IMR-90 (cell line): ENCODE measurements around the gene CHRM5. TPM values are rescaled to one million over a fixed set of nuclear protein-coding genes. Genes with fewer than 3 reads are reported as not detected.
A peak's percentile ranks its signal among the peaks of the same experiment; 100 is the strongest.

ENCODE experiments used
- ATAC-seq: fragments of 200-7000 bp; cut with Tn5 transposase; 2 replicates; pipeline ENCODE4 v1.9.1; 2020; ENCODE audit warnings: low read depth, mild to moderate bottlenecking, moderate library complexity
- BruUV-seq: library from RNA; stranded (reverse); fragments of 400-500 nt; replicated peaks from 2 replicates; lab custom pipeline; 2021; lab: Mats Ljungman, UMichigan
- CTCF ChIA-PET: fragments of 300-600 bp; formaldehyde crosslinking; extraction: SDS; loops from one replicate; lab custom pipeline; 2021; ENCODE audit warnings: antibody characterized with exemption; lab: Yijun Ruan, JAX
- POLR2A ChIA-PET: fragments of 300-600 bp; sonication (Branson Sonifier 250); formaldehyde crosslinking; loops from one replicate; lab custom pipeline; 2022; ENCODE audit warnings: antibody characterized with exemption; ENCODE audit not compliant: unreplicated experiment; lab: Charles Lee
- DNase-seq: peaks from one replicate; pipeline ENCODE4 v3.0.0; 2013
- H2AFZ ChIP-seq: replicated peaks from 2 replicates; pipeline ENCODE3; 2013; ENCODE audit warnings: low read length, mild to moderate bottlenecking; ENCODE audit not compliant: poor library complexity
- H2AK5ac ChIP-seq: 2 replicates; pipeline ENCODE4 v1.6.1; 2013; ENCODE audit warnings: low read depth, low read length, inconsistent platforms
- H2AK9ac ChIP-seq: replicated peaks from 2 replicates; pipeline ENCODE3; 2013; ENCODE audit warnings: mild to moderate bottlenecking, low read depth, low read length, moderate library complexity; ENCODE audit not compliant: poor library complexity
- H2BK120ac ChIP-seq: 2 replicates; pipeline ENCODE4 v1.6.1; 2013; ENCODE audit warnings: low read depth, low read length, inconsistent platforms
- H2BK15ac ChIP-seq: 3 replicates; pipeline ENCODE4 v1.6.1; 2013; ENCODE audit warnings: low read depth, low read length, inconsistent platforms
- H2BK20ac ChIP-seq: 2 replicates; pipeline ENCODE4 v1.6.1; 2013; ENCODE audit warnings: low read depth, mild to moderate bottlenecking, inconsistent platforms, low read length, moderate library complexity
- H2BK5ac ChIP-seq: 2 replicates; pipeline ENCODE4 v1.6.1; 2013; ENCODE audit warnings: mild to moderate bottlenecking, low read depth, low read length, inconsistent platforms; ENCODE audit not compliant: poor library complexity, severe bottlenecking
- H3K14ac ChIP-seq: replicated peaks from 2 replicates; pipeline ENCODE4 v1.6.1; 2013; ENCODE audit warnings: low read depth, low read length, inconsistent platforms
- H3K18ac ChIP-seq: 2 replicates; pipeline ENCODE4 v1.6.1; 2013; ENCODE audit warnings: low read depth, low read length, control low read depth
- H3K23ac ChIP-seq: 2 replicates; pipeline ENCODE4 v1.6.1; 2013; ENCODE audit warnings: low read depth, low read length, inconsistent platforms
- H3K27ac ChIP-seq: 2 replicates; pipeline ENCODE4 v1.5.1; 2013; ENCODE audit warnings: mild to moderate bottlenecking, control low read depth, low read length; ENCODE audit not compliant: insufficient read depth
- H3K27me3 ChIP-seq: 2 replicates; pipeline ENCODE4 v1.6.1; 2013; ENCODE audit warnings: low read length; ENCODE audit not compliant: control insufficient read depth, insufficient read depth
- H3K36me3 ChIP-seq: 2 replicates; pipeline ENCODE4 v1.6.1; 2013; ENCODE audit warnings: low read length, mixed read lengths; ENCODE audit not compliant: control insufficient read depth, insufficient read depth
- H3K4ac ChIP-seq: 2 replicates; pipeline ENCODE4 v1.6.1; 2013; ENCODE audit warnings: low read depth, low read length, inconsistent platforms
- H3K4me1 ChIP-seq: 2 replicates; pipeline ENCODE4 v1.6.1; 2013; ENCODE audit warnings: low read length, mixed read lengths; ENCODE audit not compliant: control insufficient read depth, insufficient read depth
- H3K4me2 ChIP-seq: 2 replicates; pipeline ENCODE4 v1.6.1; 2013; ENCODE audit warnings: low read depth, mild to moderate bottlenecking, control low read depth, low read length, moderate library complexity
- H3K4me3 ChIP-seq: 2 replicates; pipeline ENCODE4 v1.5.1; 2013; ENCODE audit warnings: low read depth, mild to moderate bottlenecking, control low read depth, low read length, moderate library complexity; ENCODE audit not compliant: insufficient read depth
- H3K56ac ChIP-seq: 2 replicates; pipeline ENCODE4 v1.6.1; 2013; ENCODE audit warnings: low read length, inconsistent platforms; ENCODE audit not compliant: insufficient read depth; ENCODE audit errors: extremely low read depth
- H3K79me1 ChIP-seq, 2 experiments: 2 replicates each; pipeline ENCODE4 v1.6.1; 2013; ENCODE audit warnings: low read length in 2 of 2, inconsistent platforms in 1 of 2, low read depth in 1 of 2
- H3K9ac ChIP-seq: 2 replicates; pipeline ENCODE4 v1.6.1; 2013; ENCODE audit warnings: low read depth, low read length, control low read depth
- H3K9me1 ChIP-seq: 2 replicates; pipeline ENCODE4 v1.6.1; 2013; ENCODE audit warnings: low read length, inconsistent platforms; ENCODE audit not compliant: insufficient read depth
- H3K9me3 ChIP-seq: 2 replicates; pipeline ENCODE4 v1.6.1; 2013; ENCODE audit warnings: low read length; ENCODE audit not compliant: control insufficient read depth, insufficient read depth
- H4K20me1 ChIP-seq: 2 replicates; pipeline ENCODE4 v1.6.1; 2013; ENCODE audit warnings: low read length, inconsistent platforms; ENCODE audit not compliant: insufficient read depth
- H4K5ac ChIP-seq: 2 replicates; pipeline ENCODE4 v1.6.1; 2013; ENCODE audit warnings: mild to moderate bottlenecking, low read depth, low read length, control low read depth
- H4K8ac ChIP-seq, 2 experiments: 2 replicates each; pipeline ENCODE4 v1.6.1; 2013; ENCODE audit warnings: low read depth in 2 of 2, low read length in 2 of 2, control low read depth in 1 of 2, inconsistent platforms in 1 of 2
- H4K91ac ChIP-seq: 2 replicates; pipeline ENCODE4 v1.6.1; 2013; ENCODE audit warnings: low read depth, low read length, inconsistent platforms; ENCODE audit not compliant: insufficient read depth
- BHLHE40 ChIP-seq: fragments of 150-350 bp; IDR thresholded peaks from 2 replicates; pipeline ENCODE4 v1.6.1; 2016; ENCODE audit warnings: mild to moderate bottlenecking, low read depth, low read length
- CEBPB ChIP-seq: IDR thresholded peaks from 2 replicates; pipeline ENCODE4 v1.6.1; 2012; ENCODE audit warnings: low read depth, low read length, improper control_type of control experiment
- CTCF ChIP-seq: conservative IDR thresholded peaks from 2 replicates; pipeline ENCODE4 v1.5.1; 2012; ENCODE audit warnings: mild to moderate bottlenecking, low read depth, low read length, improper control_type of control experiment
- FOS ChIP-seq: fragments of 150-350 bp; IDR thresholded peaks from 2 replicates; pipeline ENCODE4 v1.6.1; 2016; ENCODE audit warnings: low read depth, low read length
- NFE2L2 ChIP-seq: fragments of 150-350 bp; IDR thresholded peaks from 2 replicates; pipeline ENCODE4 v1.6.1; 2016; ENCODE audit warnings: low read depth, mild to moderate bottlenecking, low read length
- RCOR1 ChIP-seq: IDR thresholded peaks from 2 replicates; pipeline ENCODE4 v1.6.1; 2012; ENCODE audit warnings: mild to moderate bottlenecking, low read length, improper control_type of control experiment; ENCODE audit not compliant: insufficient replicate concordance
- SMC3 ChIP-seq: fragments of 150-350 bp; IDR thresholded peaks from 2 replicates; pipeline ENCODE4 v1.6.1; 2016; ENCODE audit warnings: low read depth, mild to moderate bottlenecking, antibody characterized with exemption, low read length, moderate library complexity
- WGBS, 2 experiments: methylation state at CpG; one replicate each; pipeline versions ENCODE4 v1.1.5 to v1.1.7; 2013; ENCODE audit warnings: missing lambda C conversion rate in 2 of 2; ENCODE audit not compliant: insufficient read length in 1 of 2; ENCODE audit errors: extremely low coverage in 2 of 2; 5-methylcytosine and 5-hydroxymethylcytosine counted together
- dilution Hi-C: fragments of 300-500 bp; cut with HindIII; formaldehyde crosslinking; loops from one replicate; pipeline ENCODE4 v1.14.3; 2018; ENCODE audit warnings: low sequenced_read_pairs; ENCODE audit not compliant: unreplicated experiment
- in situ Hi-C: fragments of 300-500 bp; cut with MboI; formaldehyde crosslinking; loops from 3 replicates; pipeline ENCODE4 v1.14.3; 2019; ENCODE audit warnings: low sequenced_read_pairs, inconsistent platforms, mixed read lengths
- intact Hi-C: fragments of 100-400 bp; cut with micrococcal nuclease; formaldehyde crosslinking; loops from 2 replicates; pipeline ENCODE4 v1.10.0; 2022
- polyA plus RNA-seq, 3 experiments: library from polyadenylated mRNA; depleted of rRNA; stranded (reverse); fragments of >200 nt; gene quantifications; 2 replicates each; pipeline ENCODE4 v1.2.3, GENCODE V29; 2012; ENCODE audit warnings: low replicate concordance in 1 of 3
- total RNA-seq: library from RNA; depleted of rRNA; stranded (reverse); fragments of >200 nt; gene quantifications from 2 replicates; pipeline ENCODE4 v1.2.3, GENCODE V29; 2012
- TF ChIP-seq, protein P1 (sequence below): fragments of 150-350 bp; IDR thresholded peaks from 2 replicates; pipeline ENCODE4 v1.6.1; 2017; ENCODE audit warnings: mild to moderate bottlenecking, antibody characterized with exemption, low read length, low read depth

CHRM5 gene
- total and polyA plus RNA-seq, 2 of the 4 experiments (the other 2 are of a cell fraction) = under 0.01 to 0.03 TPM

- TF ChIP-seq SMC3 (no peak), NFE2L2 (no peak), BHLHE40 (no peak), FOS (no peak), CEBPB (peak; percentile 15; the same call in 1 of the 2 replicates), RCOR1 (no peak), CTCF (no peak)
- TF ChIP-seq, protein P1, sequence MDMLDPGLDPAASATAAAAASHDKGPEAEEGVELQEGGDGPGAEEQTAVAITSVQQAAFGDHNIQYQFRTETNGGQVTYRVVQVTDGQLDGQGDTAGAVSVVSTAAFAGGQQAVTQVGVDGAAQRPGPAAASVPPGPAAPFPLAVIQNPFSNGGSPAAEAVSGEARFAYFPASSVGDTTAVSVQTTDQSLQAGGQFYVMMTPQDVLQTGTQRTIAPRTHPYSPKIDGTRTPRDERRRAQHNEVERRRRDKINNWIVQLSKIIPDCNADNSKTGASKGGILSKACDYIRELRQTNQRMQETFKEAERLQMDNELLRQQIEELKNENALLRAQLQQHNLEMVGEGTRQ = no peak
- no peak overlapping the region for H2AFZ ChIP-seq
- H3K27me3 ChIP-seq = no peaks in the 10 kb centered on the region
- H3K36me3 ChIP-seq = 0 out of 2 replicates have a peak, but pooled peaks cover 1% of the 10 kb centered on the region
- H2AK5ac ChIP-seq = no peak overlapping the region
- no peaks in the 10 kb centered on the region; the same call in 1 of the 2 replicates for H3K9me3 ChIP-seq
- no peak overlapping the region for H2AK9ac ChIP-seq
- no peak overlapping the region for H2BK20ac ChIP-seq
- dilution Hi-C loops (no loop called here), in situ Hi-C loops (no loop called here), intact Hi-C loops (no loop called here)
- H3K27ac ChIP-seq = no peak overlapping the region
- H2BK120ac ChIP-seq = no peak overlapping the region
- BruUV-seq = no TSS peak
- H3K4me1 ChIP-seq = no peaks in the 10 kb centered on the region
- H3K56ac ChIP-seq = no peak overlapping the region
- peaks cover 9 to 30% of the 10 kb centered on the region in 2 experiments; a peak in 3 of 4 replicates for H3K79me1 ChIP-seq
- POLR2A ChIA-PET = no interaction called here
- no peak overlapping the region for H2BK5ac ChIP-seq
- H3K18ac ChIP-seq = no peak overlapping the region
- WGBS, 2 experiments = no CpG with 5 or more reads among the region's 1 CpG
- H2BK15ac ChIP-seq = no peak overlapping the region
- H4K5ac ChIP-seq = no peak overlapping the region
- H4K8ac ChIP-seq = no peak overlapping the region
- no peak overlapping the region for H3K4me2 ChIP-seq
- peak; percentile 62 for DNase-seq
- no peak overlapping the region for H3K23ac ChIP-seq
- H3K9ac ChIP-seq = no peak overlapping the region
- H4K20me1 ChIP-seq = no peaks in the 10 kb centered on the region; the same call in 1 of the 2 replicates
- no peak overlapping the region for H3K4ac ChIP-seq
- H3K4me3 ChIP-seq = no peak overlapping the region
- CTCF ChIA-PET = interaction anchor here (0.6 kb wide), 1 partner anchor 15 kb away, joined by 3 read pairs; the partner anchor contains the start of gene AVEN
- no peak overlapping the region for H3K14ac ChIP-seq
- H4K91ac ChIP-seq = no peak overlapping the region
- H3K9me1 ChIP-seq = no peaks in the 10 kb centered on the region
- peak; percentile 80 for ATAC-seq
Measured at GRCh38 chr15:34023907-34024306, 55.6 kb downstream of the CHRM5 start.
